Stimulated activated CD4-positive, alpha-beta T cell treated with anti-CD3 and anti-CD28 coated beads, TNF-alpha, amount 100 ng/mL, for 24 hours (primary cell): ENCODE results near the gene SHROOM1.
"Not testable (repeated sequence)": the region's sequence is repeated elsewhere in the genome, so short reads cannot be mapped to it uniquely, and the experiment has no call there.

Experiments
- DNase-seq, 3 experiments: peaks; one replicate each; pipeline ENCODE4 v3.0.0-alpha.2; 2020; ENCODE audit warnings: low read depth in 3 of 3

The SHROOM1 gene, protein sequence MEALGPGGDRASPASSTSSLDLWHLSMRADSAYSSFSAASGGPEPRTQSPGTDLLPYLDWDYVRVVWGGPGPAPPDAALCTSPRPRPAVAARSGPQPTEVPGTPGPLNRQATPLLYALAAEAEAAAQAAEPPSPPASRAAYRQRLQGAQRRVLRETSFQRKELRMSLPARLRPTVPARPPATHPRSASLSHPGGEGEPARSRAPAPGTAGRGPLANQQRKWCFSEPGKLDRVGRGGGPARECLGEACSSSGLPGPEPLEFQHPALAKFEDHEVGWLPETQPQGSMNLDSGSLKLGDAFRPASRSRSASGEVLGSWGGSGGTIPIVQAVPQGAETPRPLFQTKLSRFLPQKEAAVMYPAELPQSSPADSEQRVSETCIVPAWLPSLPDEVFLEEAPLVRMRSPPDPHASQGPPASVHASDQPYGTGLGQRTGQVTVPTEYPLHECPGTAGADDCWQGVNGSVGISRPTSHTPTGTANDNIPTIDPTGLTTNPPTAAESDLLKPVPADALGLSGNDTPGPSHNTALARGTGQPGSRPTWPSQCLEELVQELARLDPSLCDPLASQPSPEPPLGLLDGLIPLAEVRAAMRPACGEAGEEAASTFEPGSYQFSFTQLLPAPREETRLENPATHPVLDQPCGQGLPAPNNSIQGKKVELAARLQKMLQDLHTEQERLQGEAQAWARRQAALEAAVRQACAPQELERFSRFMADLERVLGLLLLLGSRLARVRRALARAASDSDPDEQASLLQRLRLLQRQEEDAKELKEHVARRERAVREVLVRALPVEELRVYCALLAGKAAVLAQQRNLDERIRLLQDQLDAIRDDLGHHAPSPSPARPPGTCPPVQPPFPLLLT

DNA sequence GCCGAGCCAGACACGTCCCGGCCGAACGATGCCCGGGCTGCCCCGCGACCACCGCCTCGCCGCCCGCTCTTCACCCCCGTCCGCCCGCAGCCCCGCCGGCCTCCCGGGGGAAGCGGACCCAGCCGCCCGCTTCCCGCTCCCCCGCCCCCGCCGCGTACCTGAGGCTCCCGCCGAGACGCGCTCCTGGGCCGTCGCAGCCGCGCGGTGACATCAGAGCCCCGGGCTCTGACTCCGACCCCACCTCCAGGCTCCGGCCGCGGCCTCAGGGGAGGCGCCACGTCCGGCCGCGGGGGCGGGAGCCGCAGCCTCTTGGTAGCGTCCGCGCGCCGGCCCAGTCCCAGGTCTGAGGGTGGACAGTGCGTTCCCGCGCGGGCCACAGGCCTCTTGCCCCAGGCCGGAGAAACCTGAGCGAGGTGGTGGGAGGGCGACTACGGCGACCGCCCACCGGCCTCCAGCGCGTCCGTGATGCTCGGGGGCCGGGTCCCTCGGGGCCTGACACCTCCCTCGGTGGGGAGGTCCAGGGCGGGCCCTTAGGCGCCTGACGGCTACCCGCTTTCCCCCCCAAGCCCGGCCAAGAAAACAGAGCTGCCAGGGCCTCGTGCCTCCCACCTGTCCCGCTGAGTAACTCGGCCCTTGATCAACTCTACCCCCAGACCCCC lies at the start of gene SHROOM1:
TSS of gene SHROOM1 (minus strand) at position 212 of the 659 bp plus-strand sequence. CDS start 4,507 bp downstream, outside the sequence.
- peak in 1 of 3 experiments; percentile 27 for DNase-seq

DNA sequence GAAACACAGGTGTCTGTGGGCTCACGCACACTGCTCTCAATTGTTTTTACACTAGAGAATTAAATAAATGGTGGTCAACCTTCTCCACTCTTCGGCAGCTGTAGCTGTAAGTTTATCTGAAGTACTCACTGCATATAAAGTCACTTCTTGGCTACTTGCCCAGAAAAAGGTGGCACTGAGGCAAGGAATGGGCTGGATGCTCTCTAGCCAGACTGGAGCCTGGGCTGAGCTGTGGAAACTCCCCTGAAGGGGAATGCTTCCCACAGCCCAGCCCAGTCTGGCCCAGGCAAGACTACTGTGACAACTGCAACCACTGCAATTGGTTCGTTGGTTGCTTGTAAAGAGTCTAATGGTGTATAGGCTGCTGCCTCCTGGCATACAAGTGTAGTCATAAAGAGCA lies 47.5 kb upstream of the SHROOM1 start:
- DNase-seq, result no peak

DNA sequence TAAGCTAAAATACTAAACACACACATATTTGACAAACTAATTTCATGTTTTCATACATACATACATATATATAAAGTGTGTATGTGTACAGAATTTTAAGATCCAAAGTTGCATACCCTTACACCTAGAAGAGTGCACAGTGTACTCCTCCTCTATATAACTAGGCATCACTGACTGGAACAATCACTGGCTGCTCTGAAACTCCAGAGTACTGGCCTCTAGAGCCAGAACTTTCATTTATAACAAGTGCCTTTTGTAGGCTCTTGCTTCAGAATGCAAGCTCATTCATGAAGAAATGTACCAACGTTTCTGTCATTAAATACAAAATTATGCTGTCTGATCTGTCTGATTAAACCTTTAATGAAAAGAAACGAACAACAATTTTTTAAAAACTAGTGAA lies 47.0 kb upstream of the SHROOM1 start:
- no peak for DNase-seq

DNA sequence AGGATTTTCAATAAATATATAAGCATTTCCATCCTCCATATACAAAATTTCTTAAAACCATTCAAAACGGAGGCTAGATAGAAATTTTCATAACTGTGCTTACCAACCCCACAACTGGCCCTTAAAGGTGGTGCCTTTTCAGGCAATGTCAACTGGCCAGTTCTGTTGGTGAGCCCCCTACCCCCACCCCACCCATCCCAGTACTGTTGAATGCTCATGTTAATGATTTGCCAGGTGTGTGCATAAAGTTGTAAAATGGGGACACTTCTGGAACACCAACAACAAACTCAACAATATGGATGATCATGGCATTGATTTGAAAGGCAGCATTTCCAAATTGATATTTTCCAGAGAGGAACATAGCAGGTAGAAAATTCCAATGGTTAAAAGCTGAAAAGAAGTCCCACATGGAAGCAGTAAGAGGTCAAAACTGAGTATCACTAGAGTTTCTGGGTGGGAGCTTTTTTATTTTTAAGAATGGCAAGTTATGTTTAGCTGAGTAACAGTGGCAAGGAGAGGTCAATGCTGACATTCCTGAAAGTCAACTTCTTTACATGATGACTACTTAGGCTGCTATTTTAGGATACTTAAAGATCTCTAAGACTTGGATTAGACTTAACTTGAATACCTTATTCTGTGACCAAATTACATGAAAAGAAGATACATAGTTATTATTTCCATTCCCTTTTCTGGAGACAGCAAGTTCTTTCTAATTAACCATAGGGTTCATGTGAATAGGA lies 45.7 kb upstream of the SHROOM1 start:
- DNase-seq, result no peak

DNA sequence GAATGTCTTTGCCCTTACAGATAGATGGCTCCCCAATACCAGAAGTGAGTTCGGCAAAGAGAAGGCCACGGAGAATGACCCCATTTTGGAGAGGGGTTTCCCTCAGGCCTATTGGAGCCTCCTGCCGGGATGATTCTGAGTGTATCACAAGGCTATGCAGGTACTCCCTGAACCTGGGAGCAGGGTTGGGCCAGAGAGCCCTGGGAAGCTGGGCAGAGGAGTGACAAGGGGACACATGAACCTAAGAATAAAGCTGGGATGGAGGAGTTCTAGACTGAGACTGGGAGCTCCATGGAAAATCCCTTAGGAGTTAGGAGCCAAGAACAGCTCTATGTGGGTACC lies 43.5 kb upstream of the SHROOM1 start:
- DNase-seq, result no peak

DNA sequence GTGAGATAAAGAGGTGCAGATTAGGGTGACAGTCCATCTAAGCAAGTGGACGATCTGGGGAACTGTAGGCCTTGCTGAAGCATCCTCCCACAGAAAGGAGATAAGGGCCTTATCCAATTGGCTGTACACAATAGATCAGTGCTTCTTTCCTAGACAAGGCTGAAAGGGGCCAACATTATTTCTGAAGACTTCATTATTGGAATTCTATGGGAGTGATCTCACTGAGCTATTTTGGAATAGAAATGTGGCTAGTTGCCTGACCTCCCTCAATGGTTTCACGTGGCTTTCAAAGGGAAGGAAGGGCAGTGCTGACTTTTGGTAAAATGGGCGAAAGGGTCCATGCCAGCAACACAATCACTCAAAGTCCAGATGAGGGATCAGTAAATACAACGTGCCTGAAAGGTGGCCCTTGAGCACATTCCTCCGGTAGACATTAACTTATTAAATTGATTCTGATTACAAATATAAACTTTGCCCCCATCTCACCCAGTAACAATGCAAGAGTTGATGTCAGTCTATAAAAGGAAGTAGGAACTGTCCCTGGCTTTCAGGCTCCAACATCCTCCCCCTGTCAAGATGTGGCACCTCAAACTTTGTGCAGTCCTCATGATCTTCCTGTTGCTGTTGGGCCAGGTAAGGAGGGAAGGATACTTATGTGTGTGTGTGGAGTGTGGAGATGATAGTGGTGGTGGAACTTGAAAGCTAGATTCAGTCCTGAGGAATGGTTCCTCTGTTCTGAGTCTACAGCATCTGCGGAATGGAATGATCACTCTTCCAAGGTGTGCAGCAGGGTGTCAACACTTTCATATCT lies 42.9 kb upstream of the SHROOM1 start, which contains the start of gene LEAP2:
TSS of gene LEAP2 (plus strand) at position 550 of the 811 bp plus-strand sequence. CDS start at position 577, 27 bp downstream.
- no peak for DNase-seq

DNA sequence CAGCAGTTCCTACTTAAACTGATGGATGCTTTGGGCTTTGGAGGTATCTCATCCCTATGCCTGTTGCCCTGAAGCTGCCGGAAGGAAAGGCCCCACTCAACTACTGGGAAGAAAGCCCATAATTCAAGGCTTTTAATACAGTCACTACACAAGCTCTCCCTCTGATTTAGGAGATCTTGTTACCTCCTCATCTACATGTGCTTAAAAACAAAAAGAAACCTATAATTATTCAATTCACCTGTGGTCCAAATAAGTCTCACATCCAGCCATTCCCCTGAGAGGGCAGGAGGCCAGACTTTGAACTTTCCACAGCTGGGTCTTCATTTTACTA lies 42.3 kb upstream of the SHROOM1 start:
- DNase-seq, result no peak

DNA sequence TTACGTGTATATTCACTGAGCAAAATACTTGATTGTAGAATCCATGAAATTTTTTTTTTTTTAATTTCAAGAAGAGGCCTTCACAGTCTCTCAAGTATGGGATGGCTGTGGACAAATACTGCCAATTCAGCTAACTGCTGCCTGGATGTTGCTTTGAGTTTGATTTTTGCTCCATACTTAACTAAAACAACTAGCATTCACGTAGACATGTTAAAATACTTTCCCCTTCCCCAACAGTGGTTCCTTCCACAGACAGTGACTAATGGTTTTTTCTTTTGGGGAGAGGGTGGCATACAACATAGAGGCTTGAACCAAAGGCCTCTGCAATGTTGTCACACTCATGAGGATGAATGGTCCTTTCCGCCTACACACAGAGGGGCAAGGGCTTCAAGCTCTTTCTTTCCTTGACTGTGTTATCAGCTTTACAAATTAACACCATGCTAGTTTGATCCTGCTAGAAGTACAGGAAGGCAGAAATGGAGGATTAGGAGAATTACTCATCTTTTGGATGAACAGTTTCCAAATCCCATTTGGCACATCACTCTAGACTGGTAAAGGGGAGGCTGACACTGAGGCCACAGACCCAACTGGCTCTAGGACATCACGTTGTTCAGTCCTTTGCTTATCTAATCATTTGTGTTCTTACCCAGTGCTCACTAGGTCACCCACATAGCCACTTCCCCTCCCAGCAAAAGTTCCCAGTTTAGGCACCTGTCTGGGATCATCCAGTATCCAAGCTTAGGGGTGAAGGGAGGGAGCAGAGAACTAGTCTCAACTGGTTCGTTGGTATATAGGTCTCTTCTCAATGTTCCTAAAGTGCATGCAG lies 41.2 kb upstream of the SHROOM1 start:
- DNase-seq, result no peak

DNA sequence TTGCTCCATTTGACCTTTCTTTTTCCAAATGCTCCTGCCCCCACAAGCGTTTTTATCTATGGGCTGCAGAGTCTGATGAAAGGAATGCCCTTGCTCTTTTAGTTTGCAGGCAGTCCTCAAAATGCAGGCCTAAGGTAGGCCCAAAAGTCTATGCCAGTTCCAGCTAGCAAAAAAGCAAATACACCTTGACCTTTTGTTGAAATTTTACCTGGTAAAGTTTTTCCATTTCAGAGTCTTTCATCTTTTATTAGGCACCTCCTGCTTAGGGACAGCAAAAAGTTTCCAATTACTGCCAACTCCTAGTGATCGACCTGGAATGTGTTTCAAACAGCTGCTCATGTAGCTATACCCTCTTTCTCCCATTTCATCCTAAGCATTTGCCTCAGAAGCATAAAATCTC lies 40.4 kb upstream of the SHROOM1 start:
- no peak for DNase-seq

DNA sequence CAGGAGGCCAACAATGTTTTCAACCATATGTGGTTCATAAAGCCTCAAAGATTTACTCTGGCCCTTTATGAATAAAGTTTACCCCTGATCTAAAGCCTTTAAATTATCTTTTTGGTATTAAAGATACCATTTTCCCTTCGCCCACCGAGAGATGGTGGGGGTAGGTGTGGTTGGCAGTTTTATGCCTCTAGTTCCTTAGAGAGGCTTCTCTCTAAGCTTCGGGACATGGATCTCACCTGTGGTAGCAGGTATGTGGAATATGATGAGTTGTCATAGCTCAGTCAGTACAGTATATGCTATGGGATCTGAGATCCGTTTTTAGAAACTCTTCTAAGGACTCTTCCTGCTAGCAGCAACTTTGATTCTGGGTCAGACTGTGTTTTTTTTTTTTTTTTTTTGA lies 38.3 kb upstream of the SHROOM1 start:
- no peak for DNase-seq

DNA sequence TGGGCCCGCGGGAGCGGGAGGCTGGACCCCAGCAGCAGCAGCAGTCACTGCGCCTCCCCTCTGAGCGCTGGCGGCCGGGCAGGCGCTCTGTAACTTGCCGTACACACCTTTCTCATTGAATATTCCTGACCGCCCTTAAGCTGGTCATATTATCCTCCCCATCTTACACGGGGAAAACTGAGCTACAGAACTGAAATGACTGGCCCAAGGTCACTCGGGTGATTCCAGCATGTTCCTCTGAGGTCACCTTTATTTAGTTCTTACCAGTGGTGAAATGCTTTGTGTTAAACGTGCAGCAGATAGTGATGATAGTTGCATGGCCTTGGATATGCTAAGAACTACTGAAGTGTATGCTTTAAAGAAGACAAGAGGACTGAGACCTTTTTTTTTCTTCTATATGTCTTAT lies 36.6 kb upstream of the SHROOM1 start:
- DNase-seq, result no peak

DNA sequence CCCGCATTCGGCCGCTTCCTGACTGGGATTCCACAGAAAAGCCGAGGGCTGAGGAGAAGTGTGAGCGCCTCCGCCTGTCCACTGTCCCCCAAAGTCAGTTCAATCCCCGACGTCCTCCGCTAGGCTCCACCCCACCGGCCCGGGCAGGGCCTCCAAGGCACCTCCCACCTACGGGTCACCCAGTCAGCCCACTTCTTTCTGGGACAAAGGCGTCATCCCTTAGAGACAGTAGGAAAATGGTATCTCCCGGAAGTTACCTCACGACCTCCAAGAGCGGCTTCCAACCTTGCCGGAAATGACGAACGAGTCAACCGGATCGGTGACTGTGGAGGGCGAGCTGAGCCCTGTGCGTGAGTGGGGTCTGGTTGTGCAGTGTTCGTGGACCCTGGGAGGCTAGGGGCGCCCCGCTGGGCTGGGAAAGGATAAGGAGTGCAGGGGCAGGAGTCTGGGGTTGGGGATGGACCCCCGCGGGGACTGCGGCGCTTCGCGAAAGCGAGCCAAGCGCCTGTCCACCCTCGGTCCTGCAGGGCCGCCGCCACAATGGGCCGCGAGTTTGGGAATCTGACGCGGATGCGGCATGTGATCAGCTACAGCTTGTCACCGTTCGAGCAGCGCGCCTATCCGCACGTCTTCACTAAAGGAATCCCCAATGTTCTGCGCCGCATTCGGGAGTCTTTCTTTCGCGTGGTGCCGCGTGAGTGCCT lies 36.0 kb upstream of the SHROOM1 start, which contains the start of the genes GDF9 and UQCRQ:
TSS of gene GDF9 (minus strand) at position 128 of the 704 bp plus-strand sequence. CDS start 1,936 bp downstream, outside the sequence.
TSS of gene UQCRQ (plus strand) at position 301 of the 704 bp plus-strand sequence. CDS start at position 541, 240 bp downstream.
- DNase-seq, result peak; percentile 82 to 90 (median 89)

DNA sequence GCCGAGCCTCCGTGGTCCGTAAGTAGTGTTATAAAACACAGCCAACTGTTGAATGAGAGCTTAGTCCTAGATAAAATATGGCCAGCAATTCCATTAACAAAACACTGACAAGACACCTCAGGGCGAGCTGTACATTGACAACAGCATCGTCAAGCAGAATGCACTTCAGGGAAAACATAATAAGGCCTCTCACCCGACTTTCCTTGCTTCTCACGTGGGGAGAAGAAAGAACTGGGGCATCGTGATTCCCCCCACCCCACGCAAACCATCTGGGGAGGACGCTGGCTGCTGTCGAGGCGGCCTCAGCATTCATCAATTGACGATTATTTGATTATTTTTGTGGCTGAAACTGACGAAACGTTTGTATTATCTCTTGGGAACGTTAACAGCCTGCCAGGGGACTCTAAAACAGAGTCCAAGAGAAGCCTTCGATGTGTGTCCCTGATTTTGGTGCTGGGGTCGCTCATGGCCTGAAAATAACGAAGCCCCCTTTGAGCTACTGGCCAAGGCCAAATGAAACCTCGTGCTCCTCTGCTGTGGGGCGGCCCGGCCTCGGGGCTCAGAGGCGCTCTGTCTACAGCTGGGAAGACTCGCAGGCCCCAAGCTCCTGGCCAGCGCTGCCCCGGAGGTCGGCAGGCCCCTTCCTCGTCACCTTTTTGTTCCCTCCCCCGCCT lies 35.4 kb upstream of the SHROOM1 start:
- no peak for DNase-seq

DNA sequence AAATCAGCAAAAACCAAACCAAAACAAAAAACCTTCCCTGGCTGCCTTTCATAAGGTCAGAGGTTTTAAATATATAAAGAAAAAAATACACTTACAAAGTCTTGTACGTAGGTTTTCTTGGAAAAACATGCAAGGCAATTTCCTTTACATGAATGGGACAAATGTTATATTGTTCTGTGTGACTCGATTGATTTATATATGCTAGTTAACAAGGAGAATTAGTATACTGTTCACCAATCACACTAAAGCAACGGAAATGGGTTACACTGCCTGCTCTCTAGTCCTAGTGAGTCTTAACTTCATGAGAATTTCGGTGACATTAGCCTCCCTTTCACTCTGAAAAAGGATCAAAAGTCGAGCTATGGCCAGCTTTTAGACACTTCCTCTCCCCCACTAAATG lies 30.3 kb upstream of the SHROOM1 start:
- no peak for DNase-seq

DNA sequence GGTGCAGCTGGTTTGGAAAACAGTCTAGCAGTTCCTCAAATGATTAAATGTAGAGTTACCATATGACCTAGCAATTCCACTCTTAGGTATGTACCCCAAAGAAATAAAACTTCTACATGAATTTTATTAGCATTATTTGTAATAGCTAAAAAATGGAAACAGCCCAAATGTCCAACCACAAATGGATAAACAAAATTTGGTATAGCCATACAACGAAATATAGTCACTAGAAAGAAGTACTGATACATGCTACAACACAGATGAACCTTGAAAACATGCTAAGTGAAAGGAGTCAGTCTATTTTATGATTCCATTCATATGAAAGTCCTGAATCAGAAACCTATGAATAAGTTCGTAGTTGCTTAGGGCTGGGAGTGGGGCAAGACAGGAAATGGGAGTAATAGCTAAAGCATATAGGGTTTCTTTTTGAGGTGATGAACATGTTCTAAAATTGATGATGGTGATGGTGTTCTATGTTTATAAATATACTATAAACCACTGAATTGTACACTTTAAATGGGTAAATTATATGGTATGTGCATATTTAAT lies 29.5 kb upstream of the SHROOM1 start:
- DNase-seq, result no peak

DNA sequence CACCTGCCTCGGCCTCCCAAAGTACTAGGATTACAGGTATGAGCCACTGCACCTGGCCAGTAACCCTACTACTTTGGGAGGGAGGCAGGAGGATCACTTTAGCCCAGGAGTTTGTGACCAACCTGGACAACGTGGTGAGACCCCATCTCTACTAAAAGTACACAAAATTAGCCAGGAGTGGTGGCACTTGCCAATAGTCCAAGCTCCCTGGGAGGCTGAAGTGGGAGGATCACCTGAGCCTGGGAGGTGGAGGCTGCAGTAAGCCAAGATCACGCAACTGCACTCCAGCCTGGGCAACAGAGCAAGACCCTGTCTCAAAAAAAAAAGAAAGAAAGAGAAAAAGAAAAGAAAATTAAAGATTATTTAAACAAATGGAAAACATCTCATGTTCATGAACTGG lies 25.6 kb upstream of the SHROOM1 start:
- DNase-seq, result no peak

DNA sequence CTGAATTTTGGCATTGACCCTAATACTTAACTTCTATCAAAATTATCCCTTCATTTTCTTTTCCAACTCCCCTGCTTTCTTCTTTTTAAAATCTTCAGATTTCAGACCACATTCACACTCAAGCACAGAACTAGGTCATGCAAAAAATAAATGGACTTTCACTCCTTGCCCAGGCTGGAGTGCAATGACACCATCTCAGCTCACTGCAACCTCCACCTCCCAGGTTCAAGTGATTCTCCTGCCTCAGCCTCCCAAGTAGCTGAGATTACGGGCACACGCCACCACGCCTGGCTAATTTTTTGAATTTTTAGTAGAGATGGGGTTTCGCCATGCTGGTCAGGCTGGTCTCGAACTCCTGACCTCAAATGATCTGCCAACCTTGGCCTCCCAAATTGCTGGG lies 24.5 kb upstream of the SHROOM1 start:
- not testable (repeated sequence) for DNase-seq

DNA sequence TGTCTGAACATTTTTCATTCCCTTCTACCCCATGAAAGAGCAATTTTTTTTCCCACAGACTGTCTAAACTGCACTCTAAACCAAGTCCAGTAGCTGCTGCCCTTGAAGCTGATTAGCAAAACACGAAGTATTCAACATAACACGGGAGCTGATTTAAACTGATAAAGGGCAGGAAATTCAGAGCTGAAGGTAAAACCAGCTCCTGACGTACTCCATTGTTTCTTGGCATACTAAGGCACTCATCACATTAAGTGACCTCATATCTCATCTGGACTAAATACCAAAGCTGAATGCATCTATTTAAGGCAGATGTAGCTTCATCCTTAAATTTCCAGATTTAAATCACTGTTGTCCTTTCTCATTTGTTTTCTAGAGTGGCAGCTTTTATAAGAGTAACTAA lies 23.9 kb upstream of the SHROOM1 start:
- DNase-seq, result no peak
